Right lobe of liver (tissue), 4 donors: ENCODE measurements around the gene PSKH1.

ENCODE experiments used
- CTCF ChIP-seq, 4 donors: fragments of 200-600 bp in 3 of 4; fragments of 450-650 bp in 1 of 4; IDR thresholded peaks; one replicate each; pipeline versions ENCODE4 v1.5.1 to v1.8.0; 2016 to 2022; ENCODE audit warnings: antibody characterized with exemption in 4 of 4, mild to moderate bottlenecking in 2 of 4
- POLR2A ChIP-seq: fragments of 450-650 bp; IDR thresholded peaks from one replicate; pipeline ENCODE4 v1.6.1; 2017; ENCODE audit warnings: antibody characterized with exemption, mild to moderate bottlenecking
- donor health status: DM: no; HTN: no; CAD: no.
- donor health status: DM: no; HTN: no; CAD: no.
- donor health status: DM: no; HTN: yes; CAD: no.

- no peak for TF ChIP-seq POLR2A
- no peak for TF ChIP-seq CTCF (IDR thresholded peaks at IDR 0.05)
These were observed 679 bp upstream of the PSKH1 start for GRCh38 chr16:67892375-67892774.
